HG03039 (cell line): ENCODE data around the gene UBE2D4.

Experiments used
- ATAC-seq: cut with Tn5 transposase; IDR thresholded peaks from one replicate; pipeline ENCODE4 v1.9.1; 2021; ENCODE audit warnings: mild to moderate bottlenecking, moderate library complexity; ENCODE audit not compliant: unreplicated experiment

Gene UBE2D4

DNA sequence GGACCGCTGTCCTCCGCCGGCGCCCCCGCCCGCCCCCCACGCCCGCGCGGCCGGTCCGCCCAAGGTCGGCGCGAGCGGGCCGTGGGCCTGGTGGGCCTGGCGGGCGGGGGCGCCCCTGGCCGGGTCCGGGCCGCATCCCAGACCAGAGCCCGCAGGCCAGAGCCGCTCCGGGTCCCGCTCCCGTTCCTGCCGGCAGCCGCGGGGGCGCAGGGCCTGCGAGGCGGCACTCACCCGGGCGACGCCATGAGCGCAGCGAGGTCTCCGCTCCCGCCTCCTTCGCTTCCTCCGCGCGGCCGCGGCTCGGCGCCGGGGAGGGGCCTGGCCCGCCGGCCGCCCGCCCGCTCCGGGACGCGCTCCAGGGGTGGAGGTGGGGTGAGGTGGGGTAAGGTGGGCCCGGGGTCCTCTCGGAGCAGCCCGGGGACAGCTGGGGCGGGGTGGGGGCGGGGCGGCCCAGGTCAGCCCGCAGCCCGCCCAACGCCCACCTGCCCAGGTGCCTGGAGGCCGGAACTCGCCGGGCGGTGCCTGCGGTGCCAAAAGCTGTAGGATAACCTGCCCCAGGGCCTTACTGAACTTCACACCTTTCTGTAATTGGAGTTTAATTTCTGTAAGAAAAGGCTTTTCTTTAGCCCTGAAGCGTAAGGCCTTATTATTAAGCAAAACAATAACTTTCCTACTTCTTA is 19.8 kb upstream of the UBE2D4 start, which contains the start of gene URGCP:
Gene URGCP, minus strand, starts transcription at position 266 of the 680 bp plus-strand sequence. Its CDS starts 21 bp downstream, at position 245.
- ATAC-seq: no peak

DNA sequence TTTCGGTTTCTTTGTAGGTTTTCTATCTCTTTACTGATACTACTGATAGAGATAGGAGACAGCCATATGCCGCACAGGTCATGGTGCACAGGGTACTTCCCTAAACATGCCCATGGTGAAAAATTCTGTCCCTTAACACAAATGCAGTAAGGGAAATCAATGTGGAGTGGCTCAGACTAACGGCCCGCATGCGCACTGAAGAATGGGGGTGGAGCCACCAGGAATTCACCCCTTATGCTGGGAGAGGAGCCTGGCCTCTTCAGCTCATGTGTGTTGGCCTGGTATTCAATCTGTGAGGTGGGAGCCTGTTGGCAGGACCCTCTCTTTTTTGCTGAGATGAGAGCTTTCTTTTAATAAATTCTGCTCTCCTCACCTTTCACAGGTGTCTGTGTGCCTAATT is 11.4 kb upstream of the UBE2D4 start:
- no peak for ATAC-seq

DNA sequence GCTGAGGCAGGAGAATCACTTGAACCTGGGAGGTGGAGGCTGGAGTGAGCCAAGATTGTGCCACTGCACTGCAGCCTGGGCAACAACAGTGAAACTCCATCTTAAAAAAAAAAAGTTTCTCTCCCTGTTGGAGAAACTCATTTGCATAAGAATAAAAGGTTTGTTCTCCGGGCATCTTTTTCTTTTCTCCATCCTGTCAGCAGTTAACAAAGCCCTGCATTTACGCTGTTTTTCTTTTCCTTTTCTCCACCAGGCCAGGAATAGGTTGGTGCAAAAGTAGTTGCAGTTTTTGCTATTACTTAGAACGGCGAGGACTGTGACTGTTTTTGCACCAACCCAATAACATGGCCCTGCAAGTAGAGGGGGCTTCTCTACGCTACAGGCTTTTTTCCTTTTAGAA is 10.3 kb upstream of the UBE2D4 start:
- ATAC-seq: no peak

DNA sequence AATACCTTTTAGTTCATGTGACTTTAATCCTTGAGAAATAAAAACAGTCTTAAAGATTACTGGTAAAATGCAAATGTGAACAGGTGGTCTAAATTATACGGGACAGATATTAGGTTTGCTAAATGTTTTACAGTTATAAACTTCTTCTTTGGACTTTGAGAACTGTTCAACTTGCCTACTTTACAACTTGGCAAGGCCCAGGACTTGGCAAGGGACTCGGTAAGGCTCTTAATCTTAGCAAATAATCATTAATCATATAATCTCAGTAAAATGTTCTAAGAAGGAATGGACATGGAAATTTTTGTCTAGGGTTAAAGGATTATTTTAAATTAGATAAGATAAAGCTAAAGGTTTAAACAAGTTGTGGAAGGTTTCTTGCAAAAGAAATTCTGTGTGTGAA is 4.8 kb upstream of the UBE2D4 start:
- ATAC-seq: no peak

DNA sequence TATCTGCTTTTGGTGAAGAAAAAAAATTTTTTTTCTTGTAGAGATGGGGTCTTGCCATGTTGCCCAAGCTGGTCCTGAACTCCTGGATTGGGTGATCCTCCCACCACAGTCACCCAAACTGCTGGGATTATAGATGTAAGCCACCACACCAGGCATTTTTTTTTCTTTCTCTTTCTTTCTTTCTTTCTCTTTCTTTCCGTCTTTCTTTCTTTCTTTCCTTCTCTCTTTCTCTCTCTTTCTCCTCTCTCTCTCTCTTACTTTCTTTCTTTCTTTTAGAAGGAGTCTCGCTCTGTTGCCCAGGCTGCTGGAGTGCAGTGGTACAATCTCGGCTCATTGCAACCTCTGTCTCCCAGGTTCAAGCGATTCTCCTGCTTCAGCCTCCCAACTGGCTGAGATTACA is 3.5 kb upstream of the UBE2D4 start:
- ATAC-seq: no peak

DNA sequence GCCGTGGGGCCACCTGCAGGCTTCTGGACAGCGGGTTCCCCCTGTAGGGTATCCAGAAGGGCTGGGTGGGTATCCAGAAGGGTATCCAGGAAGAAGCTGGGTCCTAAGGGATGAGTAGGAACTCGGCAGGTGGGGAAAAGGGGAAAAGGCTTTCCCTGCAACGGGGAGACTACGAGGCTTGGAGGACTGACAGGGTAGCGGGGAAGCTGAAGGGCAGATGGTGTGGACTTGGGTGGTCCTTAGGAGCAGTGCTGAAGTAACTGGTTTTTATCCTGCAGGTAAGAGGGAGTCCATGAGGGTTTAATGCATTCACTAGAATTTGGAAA is 525 bp downstream of the UBE2D4 start:
- peak; percentile 10 for ATAC-seq

DNA sequence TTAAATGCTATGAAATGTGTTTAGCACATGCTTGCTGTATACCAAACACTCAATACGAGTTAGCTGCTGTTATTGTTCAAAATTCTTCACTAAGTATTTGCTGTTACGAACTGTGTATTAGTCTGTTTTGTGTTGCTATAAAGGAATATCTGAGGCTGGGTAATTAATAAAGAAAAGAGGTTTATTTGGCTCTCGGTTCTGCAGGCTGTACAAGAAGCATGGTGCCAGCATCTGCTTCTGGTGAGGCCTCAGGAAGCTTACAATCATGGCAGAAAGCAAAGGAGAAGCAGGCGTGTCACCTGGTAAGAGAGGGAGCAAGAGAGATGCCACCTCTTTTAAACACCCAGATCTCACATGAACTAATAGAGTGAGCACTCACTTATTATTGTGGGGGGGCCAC is 1.6 kb downstream of the UBE2D4 start:
- ATAC-seq: no peak

DNA sequence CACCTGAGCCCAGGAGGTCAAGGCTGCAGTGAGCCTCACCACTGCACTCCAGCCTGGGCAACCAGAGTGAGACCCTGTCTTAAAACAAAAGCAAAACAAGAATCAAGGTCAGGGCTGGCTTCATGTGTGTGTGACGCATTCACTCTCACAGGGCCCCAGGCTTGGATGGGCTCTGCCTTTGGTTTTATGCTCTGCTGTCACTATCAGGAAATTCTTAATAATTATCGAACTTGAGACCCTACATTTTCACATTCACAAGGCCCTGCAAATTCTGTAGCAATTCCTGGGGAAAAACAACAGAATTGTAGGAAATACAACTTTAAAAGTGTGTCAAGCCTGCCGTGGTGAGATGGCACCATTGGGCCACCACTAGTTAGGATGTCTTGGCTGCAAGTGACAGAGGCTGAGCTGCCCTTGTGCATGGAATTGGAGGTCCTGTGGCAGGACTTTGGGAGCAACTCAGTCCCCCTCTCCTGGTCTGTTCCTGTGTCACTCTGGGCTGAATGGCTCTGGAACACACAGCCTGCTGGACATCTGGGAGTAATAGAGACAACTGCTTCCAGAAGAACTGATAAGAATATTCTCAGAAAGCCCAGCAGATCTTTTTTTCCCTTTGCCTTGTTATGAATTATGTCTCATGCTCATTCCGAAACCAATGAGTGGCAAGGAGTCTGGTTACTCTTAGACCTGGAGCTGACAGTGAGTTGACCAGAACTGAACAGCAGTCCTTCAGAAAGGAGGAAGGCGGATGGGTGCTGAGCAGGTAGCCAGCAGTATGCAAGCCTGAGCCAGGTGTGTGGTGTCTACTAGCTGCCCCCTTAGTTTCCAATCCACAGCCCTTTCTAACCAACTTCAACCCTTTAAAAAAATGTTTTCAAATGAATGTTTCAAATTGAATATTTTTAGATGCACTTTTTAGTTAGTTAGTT is 3.6 kb downstream of the UBE2D4 start:
- no peak for ATAC-seq

DNA sequence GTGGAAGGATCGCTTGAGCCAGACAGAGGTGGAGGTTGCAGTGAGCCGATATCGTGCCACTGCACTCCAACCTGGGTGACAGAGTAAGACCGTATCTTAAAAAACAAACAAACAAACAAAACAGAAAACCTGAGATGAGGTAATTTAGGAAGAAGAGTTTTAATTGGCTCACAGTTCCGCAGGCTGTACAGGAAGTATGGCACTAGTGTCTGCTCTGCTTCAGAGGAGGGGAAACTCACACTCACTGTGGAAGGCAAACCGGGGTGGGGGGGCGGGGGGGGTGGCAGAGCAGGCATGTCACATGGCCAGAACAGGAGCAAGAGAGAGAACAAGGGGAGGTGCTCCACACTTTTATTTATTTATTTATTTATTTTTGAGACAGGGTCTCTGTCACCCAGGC is 5.1 kb downstream of the UBE2D4 start:
- no peak for ATAC-seq

DNA sequence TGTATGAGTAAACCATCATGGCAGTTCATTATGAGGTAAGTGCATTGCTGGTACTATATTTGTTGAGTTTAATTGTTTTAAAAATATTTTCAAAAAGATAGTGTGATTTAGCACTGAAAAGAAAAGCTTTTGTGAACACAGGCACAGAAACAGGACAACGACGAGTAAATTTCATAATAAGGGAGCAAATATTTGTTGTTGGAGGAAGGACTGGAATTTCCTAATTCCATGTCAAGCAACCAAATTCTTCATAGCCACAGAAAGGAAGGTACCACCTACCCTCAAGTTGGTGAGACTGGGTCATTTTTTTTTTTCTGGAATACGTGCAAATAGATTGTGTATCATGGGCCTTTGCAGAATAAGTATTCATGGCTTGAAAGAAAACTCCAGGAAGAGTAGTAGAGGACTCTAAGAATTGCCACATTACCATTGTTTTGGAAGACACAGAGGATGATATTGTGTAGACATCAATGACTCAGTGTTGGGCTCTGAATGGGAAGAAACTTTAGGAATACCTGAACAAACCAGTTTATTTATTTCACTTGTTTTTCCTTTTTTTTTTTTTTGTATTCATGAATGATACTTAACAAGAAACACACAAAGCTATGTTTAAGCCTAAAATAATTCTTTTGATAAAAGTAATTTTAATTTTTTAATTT is 7.8 kb downstream of the UBE2D4 start:
- ATAC-seq: no peak

DNA sequence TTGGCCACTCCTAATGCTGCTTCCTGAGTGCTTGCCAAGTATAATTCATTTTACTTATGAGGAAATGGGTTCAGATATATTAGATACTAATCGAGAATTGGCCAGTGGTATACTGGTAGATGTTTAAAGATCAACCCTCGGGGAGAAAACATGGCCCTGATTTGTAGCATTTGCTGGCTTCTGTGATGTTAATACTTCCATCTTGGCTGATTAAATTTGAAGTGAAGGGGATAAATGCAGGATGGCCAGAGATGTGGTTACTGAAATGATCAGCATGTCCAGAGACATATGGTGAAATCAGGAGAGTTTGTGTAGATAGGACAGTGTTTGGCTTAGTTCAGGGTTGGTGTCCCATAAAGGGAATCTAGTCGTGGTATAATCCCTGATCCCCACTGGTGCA is 11.2 kb downstream of the UBE2D4 start:
- no peak for ATAC-seq

DNA sequence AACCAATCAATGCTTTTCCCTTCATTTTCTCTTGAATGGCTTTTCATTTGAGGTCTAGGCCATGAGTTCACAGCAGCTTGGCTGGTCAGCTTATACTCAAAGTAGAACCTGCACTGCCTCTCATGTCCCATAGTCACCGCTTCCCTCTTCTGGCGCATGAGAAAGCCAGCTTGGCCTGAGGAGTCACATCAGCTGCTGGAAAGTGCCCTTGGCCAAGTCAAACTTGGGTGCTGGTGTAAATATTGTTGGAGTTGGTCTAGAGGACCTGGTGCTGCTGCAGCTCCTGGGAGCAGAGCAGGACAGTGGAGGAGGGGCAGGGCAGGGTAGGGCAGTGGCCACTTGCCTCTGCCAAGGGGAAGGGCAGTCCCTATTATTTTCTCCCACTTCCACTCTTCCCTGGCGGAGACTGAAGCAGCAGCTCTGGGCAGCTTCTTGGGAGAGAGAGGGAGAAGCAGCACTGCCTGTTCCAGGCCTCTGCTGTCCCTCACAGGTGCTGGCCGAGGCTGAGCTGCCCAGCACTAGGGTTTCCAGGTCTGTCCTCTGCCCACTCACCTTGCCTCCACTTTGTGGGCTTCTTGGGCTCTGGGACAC is 12.8 kb downstream of the UBE2D4 start:
- no peak for ATAC-seq

DNA sequence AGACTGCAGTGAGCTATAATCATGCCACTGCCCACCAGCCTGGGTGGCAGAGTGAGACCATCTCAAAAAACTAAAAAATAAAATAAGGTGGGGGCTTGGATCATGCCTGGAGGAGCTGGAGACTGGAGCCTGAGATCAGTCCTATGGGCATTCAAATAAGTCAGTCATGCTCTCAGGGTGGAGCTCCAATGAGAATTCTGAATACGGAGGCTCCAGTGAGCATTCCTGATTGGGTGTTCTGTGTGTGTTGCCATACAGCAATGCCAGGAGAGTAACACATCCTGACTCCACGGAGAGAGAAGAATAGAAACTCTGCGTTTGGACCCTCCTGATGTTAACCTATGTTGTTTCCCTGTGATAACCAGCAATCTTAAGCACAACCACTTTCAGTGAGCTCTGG is 16.0 kb downstream of the UBE2D4 start:
- no peak for ATAC-seq

DNA sequence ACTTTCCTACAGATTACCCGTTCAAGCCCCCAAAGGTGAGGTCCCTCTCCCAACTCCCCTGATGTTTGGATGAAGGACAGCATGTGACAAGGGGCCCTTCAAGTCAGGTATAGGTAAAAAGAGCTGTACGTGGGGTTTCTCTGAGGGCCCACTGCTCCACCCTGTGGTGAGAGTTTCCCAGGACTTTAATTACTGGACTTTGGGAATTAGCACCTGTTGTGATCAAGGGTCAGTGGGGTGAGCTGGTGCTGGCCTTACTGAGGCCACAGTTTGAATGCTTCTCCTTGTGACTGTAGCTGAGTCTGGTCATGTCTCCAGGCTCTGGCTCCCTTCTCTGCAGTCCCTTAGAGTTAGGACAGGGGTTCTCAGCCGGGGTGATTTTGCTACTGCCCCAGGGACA is 16.8 kb downstream of the UBE2D4 start:
- no peak for ATAC-seq

DNA sequence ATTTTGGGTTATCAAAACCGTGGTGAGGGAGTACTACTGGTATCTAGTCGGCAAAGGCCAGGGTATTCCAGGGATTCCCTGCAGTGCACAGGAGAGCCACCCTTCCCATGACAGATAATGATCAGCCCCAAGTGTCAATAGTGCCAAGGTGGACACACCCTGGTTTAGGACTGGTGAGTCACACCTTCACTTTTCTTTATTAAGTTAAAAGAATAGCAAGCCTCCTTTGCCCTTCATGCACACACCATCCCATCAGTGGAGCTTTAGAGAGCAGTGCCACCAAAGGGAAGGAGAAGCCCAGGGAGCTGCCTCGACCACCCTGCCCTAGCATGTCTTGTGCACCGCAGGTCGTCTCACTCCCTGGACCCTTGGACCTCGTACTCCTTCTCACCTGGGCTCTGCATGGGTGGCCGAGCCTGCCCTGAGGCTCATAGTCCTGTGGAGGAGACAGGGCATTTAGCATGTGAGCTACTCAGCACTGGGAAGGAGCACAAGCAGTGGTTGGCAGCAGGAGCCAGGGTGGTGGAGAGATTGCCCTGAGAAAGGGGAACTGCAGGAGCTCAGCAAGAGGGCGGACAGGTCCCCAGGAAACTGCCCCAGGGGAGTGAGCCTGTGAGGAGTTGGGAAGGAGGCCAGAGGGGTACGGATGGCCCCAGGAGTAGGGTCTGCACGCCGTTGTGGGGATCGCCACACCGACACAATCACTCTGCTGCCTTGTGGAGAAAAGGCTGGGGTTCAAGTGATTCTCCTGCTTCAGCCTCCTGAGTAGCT is 17.4 kb downstream of the UBE2D4 start:
- no peak for ATAC-seq

DNA sequence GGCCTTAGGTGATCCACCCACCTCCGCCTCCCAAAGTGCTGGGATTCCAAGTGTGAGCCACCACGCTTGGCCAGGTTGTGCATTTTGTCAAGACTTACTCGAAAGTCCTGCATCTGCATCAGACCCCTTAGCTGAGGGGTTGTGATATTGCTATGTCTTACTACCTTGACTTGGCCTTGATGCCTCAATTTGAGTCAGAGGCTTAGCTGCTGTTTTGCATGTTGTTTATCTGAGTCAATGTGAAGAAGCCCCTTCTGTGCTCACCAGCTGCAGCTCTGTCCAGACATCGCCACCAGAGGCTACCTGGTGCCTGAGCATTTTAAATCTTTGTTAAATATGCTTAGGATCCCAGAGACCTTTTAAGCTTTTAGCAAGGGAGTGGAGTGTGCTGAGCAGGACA is 18.1 kb downstream of the UBE2D4 start:
- ATAC-seq: peak; percentile 81

DNA sequence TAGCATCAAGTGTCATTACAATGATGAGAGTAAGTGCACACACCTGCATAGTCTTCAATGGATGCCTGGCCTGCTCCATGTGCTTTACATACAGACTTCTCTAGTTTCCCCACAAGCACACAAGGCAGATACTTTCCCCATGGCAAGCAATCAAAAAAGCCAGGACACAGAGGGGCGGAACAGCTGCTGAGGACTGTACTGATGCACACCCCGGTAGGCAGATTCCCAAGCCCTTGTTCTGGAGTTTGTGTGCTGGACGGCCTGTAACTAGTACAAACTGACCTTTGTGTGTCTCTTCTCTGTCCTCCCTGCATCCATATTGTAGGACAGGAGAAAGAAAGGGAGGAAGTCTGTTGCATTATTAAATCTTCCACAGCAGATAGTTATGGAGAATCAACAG is 25.8 kb downstream of the UBE2D4 start:
- no peak for ATAC-seq

DNA sequence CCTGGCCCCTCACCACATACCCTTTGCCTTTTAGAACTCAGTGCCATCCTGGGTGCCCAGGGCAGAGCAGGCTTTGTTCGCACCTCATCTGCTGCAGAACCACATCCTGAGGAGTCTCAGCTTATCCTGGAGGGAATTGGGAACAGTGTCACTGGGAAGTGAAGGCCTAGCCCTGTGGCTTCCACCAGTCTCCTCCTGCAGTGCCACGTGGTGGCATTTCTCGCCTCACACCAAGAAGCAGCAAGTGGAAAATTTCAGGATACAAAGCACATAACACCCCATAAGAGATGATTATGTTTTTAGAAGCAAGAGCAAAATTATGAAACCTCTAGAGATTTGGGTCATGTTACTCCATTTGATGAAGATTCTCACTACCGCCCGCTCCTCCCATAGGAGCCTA is 26.8 kb downstream of the UBE2D4 start:
- ATAC-seq: no peak

DNA sequence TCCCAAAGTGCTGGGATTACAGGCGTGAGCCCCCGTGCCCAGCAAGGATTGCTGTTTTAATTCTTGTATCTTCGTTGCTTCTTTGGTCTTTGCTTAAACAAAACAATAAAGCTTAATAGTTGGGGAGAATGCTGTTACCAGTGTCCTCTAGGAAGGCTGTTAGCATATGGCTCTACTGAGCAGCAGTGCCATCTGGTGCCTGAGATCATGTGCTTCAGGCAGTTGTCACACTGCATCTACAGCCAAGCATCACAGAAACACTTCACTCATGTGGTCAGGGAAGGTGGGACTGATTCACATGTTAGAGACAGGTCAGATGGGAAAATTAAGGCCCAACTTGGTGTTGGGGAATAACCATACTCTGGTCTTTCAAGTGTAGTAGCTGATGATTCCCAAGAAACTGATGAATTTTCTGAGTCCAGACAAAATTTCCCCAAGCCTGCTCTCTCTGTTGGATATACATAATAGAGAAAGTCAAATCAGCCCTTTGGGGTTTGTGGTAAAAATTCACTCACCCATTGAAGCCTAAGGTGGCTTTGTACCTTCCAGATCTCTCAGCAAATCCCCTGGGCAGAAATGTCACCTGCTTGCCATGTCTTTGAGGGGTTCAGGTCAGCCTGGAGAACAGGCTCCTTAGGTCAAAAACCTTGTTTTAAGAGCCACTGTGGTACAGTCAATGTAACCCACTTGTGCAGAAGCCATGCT is 28.4 kb downstream of the UBE2D4 start:
- ATAC-seq: peak; percentile 49

DNA sequence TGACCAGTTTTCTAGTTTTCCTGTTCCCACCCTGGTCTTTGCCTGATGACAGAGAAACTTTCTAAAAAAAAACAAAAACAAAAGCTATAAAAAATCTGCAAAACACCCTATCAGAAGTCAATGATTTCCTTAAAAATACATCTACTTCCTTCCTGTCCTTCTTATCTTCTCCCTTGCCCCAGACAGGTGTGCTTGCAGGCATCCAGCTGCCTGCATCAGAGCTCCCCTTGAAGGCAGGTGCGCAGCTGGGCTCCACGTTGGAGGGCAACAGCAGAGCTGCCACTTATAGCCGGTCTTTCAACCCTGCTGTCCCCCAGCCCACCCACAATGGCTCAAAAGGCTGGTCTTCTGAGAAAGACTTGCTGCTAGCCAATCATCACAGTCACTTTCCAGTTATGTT is 29.8 kb downstream of the UBE2D4 start:
- no peak for ATAC-seq
